Stimulated activated CD8-positive, alpha-beta memory T cell treated with anti-CD3 and anti-CD28 coated beads, Interleukin-4, amount 100 ng/mL, for 24 hours (primary cell): Measurements from ENCODE around the gene KAT14.
"Not testable (repeated sequence)": the region's sequence is repeated elsewhere in the genome, so short reads cannot be mapped to it uniquely, and the experiment has no call there.

Source experiments
- DNase-seq: peaks from one replicate; pipeline ENCODE4 v3.0.0-alpha.2; 2020; ENCODE audit warnings: low read depth

The KAT14 gene

DNA sequence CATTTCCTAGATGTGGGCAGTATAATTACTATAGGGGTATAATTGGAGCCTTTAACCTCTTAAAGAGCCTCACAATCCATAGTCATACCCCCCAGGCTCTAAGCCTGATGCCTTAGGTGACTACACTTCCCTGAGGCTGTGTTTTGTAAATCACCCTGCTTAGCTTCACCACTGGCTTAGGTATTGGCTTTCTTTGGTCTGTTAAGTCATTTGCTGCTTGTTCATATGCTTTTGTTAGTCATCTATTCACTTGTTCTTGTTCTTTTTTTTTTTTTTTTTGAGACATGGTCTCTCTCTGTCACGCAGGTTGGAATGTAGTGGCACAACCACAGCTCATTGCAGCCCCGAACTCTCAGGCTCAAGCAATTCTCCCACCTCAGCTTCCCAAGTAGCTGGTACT, 26.7 kb downstream of the KAT14 start:
- no peak for DNase-seq

DNA sequence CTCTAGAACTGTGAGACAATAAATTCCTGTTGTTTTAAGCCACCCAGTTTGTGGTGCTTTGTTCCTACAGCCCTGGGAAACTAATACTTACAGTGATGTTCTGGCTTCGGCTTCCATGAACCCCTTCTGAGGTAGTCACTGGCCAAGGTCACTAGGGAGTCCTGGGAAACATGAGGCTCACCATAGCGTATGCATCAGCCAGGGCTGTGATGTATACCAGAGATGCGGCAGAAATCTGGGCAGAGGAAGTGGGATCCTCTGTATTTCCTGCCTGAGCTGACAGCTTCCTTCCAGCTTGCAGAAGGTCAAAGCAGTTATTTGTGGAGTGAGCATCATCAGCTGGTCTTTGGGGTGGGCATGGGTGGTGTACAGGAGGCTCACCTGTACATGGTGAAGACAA, 27.9 kb downstream of the KAT14 start:
- no peak for DNase-seq

DNA sequence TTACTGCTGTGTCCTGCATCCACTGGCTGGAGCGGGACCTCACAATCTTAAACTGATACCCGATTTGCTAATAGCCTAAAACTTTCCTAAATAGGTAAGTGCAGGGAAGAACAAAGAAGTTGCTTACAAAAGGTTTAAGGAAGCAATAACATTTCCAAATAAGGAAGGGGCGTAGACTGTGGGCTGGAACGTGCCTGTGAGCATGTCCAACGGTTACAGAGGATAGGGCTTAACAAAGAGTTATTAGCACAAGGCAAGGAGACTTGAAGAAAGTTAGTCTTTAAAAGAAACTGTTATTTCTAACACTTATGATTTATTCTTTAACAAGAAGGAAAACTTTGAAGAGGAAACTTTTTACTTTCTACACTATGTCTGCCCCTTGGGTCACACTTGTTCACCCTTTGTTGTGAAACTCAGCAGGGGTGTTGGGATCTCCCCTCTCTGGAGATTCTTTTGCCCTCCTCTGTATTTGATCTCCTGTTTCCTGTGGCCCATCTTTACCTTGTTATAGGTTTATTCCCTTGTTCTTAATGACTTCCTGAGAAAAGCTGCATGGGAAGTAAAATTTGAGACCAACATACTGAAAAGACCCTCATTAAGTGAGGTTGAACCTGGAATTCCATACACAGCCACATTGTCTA, 28.7 kb downstream of the KAT14 start:
- DNase-seq: no peak

DNA sequence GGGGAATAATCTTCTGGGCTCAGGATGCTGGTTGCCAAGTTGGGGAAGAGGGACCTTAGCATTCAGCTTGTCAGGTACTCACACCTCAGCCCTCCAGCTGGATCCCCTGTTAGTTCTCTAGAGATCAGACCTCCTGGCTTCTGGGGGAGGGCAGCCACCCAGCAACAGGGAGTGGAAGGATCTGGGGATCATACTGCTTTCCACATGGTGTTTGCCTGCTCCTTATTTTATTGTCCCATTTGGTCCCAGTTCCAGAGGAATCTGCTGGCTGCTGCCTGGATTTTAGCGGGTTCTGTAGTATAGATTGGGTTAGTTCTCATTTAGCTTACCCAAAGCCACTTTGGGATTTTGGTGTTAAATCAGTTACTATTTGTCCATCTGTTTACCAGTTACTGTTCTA, 29.3 kb downstream of the KAT14 start:
- DNase-seq: no peak

DNA sequence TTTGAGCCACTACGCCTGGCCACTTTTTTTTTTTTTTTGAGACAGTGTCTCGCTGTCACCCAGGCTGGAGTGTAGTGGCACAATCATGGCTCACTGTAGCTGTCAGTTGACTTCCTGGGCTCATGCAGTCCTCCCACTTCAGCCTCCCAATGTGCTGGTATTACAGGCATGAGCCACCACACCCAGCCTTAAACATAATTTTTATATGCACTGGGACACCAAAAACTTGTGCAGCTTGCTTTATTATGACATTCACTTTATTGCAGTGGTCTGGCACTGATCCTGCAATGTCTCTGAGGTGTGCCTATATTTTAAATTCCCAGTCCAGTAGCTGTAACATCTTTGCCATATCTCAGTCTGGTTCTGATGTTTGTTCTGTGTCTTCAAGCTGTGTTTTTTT, 34.7 kb downstream of the KAT14 start:
- DNase-seq: no peak

DNA sequence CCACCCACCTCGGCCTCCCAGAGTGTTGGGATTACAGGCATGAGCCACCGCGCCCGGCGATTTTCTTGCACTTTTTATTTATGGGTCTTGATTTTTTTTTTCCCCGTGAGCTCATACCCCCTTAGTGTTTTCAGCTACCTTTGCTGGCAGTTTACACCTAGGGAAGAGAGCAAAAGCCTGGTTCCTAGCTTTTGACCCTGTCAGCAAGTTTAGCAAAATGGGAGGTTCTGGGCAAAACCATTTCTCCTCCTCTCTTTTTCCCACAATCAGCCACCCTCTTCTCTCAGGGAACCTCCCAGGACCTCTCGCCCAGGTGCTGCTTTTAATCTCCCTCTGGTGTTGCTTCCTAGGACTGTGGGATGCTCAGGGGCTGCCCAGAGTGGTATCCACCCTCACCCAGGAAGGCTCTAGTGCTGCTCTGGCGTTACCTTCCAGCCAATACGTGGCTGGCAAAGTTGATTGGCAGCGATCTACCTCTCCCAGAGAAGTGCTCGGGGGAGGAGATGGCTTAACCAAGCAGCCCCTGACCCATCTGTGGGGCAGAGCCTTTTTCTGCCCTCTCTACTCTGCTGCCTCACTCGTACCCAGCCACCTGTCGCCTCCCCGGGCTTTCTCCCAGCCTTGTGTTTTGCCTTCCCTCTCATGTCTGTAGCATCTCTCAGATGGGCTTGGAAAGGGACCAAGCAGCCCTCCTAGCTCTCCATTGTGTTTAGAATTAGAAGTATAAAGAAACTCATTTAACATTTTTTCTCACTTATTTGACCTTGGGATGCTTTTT, 37.4 kb downstream of the KAT14 start:
- no peak for DNase-seq

DNA sequence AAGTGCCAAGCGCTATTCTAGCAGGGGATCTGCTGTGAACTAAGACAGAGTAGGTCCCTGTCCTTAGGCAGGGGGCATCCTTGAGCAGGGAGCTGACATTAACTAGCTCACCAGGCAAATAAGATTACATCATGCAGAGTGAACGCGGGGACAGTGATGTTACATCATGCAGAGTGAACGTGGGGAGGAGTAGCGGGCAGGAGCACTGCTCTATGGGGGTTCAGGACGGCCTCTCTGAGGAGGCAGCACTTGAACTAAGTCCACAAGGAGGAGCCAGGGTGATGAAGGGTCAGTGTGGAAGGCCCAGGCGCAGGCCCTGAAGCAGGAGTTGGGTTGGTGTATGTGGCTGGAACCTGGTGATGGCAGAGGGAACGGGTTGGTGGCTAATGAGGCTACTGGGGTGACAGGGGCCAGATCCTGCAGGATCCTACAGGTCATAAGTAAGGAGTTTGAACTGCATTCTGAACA, 38.7 kb downstream of the KAT14 start:
- DNase-seq: no peak

DNA sequence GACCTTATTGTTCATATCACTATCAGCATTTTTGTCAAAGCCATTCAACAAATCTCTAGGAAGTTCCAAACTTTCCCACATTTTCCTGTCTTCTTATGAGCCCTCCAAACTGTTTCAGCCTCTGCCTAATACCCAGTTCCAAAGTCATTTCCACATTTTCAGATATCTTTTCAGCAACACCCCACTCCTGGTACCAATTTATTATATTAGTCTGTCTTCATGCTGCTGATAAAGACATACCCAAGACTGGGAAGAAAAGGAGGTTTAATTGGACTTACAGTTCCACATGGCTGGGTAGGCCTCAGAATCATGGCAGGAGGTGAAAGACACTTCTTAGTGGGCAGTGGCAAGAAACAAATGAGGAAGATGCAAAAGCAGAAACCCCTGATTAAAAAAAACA, 42.7 kb downstream of the KAT14 start:
- DNase-seq: not testable (repeated sequence)

DNA sequence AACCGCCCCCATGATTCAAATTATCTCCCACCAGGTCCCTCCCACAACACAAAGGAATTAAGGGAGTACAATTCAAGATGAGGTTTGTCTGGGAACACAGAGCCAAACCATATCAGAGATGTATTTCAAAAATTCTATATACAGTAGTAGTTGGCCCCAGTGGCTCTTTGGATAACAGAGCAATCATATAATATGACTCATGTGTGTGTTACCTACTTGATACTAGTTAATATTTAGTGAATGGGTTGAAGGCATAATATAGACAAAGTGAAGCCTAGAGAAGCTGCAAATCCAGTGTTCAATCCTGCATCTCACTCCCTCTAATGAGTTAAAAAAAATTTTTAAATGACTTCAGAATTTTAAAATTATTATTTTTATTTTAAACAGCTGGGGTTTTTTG, 43.2 kb downstream of the KAT14 start:
- DNase-seq: no peak

DNA sequence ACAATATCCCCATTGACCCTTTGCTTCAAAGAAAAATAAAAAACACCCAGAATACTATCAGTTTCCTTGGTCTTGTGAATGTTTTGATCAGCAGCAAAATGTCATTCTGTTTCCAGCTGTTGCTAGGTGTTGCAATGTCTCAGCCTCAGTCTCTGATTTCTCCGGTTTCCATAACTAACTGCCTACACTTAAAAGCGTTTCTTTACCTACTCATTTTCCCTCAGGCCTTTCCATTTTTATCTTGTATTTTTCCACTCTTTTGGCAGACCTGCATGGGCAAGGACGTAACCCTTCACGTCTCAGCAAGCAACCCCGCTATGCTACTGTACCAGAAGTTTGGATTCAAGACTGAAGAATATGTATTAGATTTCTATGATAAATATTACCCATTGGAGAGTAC, 49.4 kb downstream of the KAT14 start:
- no peak for DNase-seq

DNA sequence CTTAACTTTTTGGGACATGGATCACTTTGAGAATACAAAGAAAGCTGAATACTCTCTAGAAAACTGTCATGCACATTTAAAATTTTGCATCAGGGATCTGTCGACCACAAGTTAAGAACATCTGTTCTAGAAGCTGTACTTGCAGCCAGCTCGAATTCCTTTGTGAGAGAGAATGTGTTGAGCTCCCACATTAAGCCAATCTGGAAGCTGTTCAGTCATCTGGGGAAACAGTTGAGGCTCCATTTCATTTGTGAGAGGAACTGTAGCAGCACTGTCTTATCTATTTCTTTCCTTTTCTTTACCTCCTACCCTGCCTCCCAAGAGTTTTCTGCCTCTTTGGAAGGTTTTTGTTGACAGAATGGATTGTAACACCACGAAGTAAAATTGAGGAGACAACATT, 50.8 kb downstream of the KAT14 start:
- DNase-seq: no peak

DNA sequence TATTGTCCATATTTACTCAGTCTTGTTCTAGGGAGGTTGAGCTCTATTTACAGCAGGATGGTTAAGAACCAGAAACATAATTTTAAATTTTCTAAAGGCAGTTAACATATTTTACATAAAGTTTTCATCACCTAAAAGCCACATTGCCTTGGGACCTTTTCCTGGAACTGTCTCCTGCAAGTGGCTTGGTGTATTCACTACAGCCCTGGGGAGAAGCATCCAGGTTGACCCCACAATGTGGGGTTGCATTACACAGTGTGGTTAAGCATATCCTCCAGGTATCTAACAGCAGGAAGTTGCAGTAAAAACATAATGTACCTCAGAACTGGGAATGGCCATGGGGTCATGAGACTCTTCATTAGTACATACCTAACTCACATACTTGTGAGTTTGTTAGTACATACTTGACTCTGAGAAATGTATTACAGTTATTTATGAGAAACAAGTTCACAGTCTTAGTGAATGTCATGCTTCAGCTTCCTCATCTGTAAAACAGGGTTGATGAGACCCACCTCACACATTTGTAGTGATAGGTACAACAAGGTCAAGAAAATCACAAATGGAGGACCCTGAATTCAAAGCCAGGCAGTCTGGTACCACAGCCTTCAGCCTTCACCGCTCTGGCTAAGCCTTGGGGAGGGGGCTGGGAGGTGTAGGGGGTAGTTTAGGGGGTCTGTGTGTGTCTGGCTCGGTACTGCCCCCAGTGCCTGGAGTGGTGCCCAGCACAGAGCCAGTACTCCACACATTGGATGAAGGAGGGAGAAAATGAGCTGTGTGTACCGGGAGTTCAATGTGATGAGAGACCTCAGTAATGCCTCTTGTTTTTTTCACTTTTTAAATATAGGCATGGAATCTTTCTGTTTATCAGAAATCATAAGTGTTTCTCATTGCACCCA, 52.9 kb downstream of the KAT14 start:
- no peak for DNase-seq

DNA sequence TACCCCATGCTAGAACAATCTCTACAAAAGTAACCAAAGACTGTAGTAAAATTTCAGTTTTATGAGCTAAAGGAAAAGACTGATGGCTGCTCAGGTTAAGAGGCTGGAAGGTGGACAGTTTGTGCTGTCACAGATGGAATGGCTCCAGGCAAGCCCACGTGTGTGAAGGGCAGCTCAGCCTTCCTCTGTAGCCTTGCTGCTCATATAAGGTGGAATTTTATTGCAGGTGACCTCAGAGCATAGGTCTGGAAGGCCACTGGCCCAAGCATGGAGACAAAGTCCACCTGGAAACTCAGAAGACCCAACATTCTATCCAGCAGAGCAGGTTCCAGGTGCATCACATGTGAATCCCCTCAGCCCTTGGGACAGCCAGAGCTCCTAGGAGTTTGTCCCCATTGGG, 53.6 kb downstream of the KAT14 start:
- no peak for DNase-seq

DNA sequence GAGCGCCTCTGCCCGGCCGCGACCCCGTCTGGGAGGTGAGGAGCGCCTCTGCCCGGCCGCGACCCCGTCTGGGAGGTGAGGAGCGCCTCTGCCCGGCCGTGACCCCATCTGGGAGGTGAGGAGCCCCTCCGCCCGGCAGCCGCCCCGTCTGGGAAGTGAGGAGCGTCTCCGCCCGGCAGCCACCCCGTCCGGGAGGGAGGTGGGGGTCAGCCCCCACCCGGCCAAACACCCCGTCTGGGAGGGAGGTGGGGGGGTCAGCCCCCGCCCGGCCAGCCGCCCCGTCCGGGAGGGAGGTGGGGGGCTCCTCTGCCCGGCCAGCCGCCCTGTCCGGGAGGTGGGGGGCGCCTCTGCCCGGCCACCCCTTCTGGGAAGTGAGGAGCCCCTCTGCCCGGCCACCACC, 56.8 kb downstream of the KAT14 start:
- not testable (repeated sequence) for DNase-seq

DNA sequence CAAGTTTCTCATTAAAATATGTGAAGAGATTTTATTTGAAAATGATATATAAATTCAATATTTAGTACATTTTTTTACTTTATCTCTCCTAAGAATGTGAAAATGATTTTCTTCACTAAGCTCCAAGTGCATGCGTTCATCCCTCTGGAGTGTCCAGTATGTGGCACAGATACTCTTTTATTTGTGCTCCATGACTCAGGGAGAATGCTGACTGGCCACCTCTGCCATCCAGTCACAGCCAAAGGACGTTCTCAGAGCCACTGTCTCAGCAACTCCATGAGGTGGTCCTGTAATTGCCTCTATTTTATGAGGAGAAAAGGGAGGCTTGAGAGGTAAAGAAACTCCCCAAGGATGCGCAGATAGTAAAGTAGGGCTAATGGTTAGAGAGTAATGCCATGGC, 58.3 kb downstream of the KAT14 start:
- no peak for DNase-seq

DNA sequence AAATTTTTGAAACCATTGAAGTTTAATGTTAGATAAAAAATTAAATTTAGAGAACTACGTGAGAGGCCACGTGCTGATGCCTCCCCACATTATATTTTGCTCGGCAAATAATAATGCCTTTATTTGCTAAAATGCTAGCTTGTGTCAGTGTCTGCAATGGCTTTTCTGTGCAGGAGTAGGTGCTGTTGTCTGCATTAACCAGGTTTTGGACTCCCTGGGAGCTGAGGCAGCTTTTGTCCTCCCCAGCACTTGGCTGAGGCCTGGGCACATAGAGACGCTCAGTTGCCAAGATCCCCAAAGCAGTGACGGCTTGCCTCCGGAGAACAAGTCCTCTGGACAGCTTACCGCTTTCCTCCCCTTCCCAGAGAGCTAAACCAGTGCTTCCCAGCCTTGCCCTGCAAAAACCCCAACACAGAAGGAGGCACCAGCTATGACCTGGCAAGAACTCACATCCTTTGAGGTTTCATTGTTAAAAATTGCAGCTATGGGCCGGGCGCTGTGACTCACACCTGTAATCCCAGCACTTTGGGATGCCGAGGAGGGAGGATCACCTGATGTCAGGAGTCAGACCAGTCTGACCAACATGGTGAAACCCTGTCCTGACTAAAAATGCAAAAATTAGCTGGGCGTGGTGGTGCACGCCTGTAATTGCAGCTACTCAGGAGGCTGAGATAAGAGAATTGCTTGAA, 59.9 kb downstream of the KAT14 start:
- DNase-seq: no peak

DNA sequence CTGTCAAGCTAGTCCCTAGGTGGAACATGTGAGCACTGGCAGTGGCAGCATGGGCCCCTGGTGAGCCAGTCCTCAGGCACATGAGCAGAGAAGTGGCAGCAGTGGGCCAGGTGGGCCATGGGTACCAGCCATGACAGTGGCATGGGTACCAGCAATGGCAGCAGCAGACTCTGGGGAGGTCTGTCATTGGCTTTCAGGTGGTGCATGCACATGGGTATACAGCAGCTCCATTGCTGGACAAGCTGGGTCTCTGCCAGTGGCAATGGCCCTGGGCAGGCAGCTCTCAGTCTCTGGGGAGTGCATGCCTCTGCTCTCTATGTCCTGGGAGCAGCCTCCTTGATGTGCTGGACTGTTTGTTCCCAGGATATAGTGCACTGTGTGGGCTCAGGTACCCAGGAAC, 65.3 kb downstream of the KAT14 start:
- DNase-seq: no peak

DNA sequence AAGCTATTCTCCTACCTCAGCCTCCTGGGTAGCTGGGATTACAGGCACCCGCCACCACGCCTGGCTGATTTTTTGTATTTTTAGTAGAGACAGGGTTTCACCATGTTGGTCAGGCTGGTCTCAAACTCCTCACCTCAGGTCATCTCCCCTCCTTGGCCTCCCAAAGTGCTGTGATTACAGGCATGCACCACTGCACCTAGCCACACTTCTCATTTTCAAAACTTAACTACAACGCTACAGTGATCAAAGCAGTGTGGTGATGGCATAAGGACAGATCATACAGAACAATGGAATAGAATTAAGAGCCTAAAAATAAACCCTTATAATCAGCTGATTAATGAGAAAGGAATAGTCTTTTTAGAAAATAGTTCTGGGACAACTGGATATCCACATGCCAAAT, 66.0 kb downstream of the KAT14 start:
- not testable (repeated sequence) for DNase-seq

DNA sequence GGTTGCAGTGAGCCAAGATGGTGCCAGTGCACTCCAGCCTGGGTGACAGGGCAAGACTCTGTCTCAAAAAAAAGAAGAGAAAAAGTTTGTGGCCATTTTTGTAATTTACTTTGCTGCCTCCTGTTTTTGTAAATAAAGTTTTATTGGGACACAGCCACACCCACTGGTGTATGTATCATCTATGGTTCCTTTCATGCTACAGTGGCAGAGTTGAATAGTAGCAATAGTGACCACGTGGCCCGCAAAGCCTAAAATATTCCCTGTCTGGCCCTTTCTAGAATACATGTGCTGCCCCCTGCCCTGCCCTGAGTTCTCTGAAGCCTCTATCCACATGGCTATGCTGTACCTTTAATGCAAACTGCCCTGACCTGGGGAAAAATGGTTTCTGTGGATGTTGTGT, 75.3 kb downstream of the KAT14 start:
- DNase-seq: no peak

DNA sequence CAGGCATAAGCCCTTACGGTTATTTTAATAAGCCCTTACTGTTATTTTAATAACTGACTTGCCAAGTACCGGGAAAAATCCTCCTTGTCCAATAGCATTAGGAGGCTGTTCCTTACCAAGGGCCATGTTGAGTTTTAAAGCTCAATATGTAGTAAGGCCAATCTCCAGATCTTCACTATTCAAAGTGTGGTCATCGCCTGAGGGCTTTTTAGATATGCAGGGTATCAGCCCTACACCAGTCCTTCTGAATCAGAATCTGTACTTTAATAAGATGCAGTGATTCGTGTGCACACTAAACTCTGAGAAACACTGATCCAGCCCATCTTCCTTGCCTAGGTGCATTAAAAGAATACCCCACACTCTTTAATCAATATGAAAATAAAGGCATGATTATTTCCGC, 77.9 kb downstream of the KAT14 start:
- DNase-seq: no peak

DNA sequence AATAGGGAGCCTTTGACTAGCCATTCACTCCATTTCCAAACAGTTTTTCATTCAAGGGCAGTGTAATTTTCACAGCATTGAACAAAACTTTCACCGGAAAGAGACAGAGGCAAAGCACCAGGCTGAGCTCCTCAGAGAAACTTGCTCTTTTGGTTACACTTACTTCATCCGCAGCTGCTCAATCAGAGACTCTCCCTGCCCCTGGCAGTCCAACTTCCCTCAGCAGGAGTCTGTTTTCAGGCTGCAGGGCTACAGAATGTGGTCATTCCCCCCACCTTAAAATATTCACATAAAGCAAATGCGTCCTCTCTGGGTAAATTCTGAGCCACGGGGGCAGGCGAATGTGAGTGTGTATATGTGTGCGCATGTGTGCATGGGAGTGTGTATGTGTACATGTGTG, 80.6 kb downstream of the KAT14 start:
- no peak for DNase-seq

DNA sequence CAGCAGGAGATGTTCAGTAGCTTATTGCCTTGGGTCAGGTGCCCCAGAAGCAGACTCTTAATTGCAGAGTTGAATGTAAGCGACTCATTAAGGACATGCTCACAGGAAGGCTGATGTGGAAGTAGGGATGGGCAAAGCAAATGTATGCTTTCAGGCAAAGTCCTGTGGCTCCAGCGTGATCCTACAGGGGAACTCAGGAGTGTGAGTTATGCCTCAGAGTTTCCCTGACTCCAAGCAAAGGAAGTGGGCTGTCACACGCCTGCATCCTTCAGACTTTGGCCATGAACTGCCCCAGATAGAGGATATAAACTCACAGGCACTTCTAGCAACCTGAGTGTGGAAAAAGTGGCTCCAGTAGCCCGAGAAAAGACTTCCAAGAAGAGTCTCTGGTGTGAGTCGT, 85.7 kb downstream of the KAT14 start:
- no peak for DNase-seq
